Kidney capillary endothelial cell (primary cell): ENCODE measurements around the gene ACOT7.
"Not testable (repeated sequence)": the region's sequence is repeated elsewhere in the genome, so short reads cannot be mapped to it uniquely, and the experiment has no call there.

Experiments
- DNase-seq: peaks from one replicate; pipeline ENCODE4 v3.0.0-alpha.2; 2018; ENCODE audit warnings: low spot score

ACOT7 gene

DNA sequence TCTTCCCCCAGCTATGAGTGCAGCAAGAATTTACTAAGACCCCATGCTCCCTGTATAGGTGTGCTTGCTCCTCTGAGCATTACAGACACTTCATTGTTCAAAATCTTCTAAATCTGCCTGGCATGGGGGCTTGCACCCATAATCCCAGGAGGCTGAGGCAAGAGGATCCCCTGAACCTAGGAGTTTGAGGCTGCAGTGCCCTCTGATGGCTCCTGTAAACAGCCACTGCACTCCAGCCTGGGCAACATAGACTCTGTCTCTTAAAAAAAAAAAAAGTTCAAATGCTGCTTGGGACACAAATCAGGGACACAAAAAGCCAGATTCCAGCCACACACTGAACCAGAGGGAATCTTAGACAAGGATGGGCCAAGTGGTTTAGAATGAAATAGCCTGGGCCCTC is 3.4 kb upstream of the ACOT7 start:
- DNase-seq: no peak

DNA sequence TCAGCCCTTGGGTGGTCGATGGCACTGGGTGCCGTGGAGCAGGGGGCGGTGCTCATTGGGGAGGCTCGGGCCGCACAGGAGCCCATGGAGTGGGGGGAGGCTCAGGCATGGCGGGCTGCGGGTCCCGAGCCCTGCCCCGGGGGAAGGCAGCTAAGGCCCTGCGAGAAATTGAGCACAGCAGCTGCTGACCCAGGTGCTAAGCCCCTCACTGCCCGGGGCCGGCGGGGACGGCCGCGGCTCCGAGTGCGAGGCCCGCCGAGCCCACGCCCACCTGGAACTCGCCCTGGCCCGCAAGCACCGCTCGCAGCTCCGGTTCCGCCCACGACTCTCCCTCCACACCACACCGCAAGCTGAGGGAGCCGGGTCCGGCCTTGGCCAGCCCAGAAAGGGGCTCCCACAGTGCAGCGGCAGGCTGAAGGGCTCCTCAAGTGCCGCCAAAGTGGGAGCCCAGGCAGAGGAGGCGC is 2.2 kb upstream of the ACOT7 start:
- not testable (repeated sequence) for DNase-seq

DNA sequence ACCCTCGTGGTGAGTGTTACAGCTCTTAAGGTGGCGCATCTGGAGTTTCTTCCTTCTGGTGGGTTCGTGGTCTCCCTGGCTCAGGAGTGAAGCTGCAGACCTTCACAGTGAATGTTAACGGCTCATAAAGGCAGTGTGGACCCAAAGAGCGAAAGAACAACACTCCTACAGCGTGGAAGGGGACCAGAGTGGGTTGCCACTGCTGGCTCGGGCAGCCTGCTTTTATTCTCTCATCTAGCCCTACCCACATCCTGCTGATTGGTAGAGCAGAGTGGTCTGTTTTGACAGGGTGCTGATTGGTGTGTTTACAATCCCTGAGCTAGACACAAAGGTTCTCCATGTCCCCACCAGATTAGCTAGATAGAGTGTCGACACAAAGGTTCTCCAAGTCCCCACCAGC is 1.6 kb upstream of the ACOT7 start:
- DNase-seq: not testable (repeated sequence)

DNA sequence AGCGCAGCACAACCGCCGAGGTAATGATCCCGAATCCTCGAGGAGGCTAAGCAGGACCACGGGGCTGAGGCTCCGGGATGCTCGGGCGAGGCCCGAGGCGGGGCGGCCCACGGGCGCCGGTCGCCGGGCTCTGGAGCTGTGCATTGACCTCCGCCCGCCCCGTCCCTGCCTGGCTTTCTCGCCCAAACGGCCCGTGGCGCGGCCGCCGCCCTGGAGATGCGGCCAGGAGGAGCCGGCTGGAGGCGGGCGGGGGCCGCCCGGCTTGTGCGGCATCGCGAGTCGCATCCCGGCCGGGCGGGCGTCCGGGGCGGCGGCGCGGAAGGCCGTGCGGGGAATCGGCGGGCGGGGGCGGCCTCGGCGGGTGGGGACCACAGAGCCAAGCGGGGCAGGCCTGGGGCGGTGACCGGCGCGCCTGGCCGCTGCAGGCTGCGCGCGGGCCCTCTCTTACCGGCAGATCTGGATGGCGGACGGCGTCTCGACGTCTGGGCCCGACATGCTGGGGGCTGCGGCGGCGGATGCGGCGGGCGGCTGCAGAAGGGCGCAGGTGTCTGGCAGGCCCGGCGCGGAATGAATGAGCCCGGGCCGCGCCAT is 663 bp downstream of the ACOT7 start:
- DNase-seq: no peak

DNA sequence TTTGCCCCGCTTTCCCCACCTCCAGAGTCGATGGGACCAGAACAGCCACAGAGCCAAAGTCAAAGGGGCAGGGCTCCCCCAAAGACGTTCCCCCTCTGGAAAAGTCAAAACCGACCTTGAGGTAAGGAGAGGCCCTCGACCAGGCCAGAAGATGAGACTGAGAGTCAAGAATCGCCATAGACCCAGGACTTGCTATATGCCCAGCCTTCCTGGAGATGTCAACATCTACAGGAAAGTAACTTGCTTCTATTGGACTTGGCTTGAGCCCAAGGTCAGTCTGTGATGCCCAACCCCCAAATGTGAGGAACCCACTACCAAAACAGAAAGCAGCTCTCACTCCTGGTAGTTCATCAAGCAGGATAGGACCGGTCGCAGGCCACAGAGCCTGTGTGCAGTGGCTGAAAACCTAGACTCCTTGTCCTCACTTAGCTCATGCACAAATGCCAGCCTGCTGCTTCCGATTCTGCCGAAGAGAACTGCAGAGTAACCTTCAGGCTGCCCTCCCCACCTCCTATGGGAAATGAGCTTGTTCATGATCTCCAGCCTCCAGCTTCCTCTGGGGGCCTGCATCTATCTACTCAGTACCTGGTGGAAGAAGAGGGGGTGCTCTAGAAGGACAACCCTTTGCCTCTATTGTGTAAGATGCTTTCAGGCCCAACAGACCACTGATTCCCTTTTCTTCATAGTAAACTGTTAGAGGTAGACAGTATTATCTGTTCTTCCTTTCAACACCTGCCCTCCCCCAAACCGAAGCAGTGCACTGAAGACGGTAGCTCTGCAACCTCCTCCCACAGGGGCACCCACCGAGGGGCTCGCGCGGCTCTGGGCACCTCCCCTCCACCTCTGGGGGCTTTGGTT is 1.4 kb downstream of the ACOT7 start:
- no peak for DNase-seq

DNA sequence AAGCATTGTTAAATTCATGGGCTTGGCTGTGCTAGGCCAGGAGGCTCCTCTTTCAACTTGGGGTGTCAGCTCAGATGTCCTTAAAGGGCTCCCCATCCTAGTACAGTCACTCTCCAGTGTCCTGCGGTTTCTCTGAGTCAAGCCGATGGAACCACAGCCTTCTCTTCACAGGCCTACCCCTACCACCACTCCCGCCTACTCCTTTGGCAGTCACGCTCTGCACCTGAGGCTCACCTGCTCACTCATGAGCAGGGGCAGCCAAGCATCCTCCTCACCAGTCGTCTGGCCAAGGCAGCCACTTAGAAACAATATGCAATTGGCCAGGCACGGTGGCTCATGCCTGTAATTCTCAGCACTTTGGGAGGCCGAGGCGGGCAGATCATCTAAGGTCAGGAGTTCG is 3.6 kb downstream of the ACOT7 start:
- DNase-seq: no peak

DNA sequence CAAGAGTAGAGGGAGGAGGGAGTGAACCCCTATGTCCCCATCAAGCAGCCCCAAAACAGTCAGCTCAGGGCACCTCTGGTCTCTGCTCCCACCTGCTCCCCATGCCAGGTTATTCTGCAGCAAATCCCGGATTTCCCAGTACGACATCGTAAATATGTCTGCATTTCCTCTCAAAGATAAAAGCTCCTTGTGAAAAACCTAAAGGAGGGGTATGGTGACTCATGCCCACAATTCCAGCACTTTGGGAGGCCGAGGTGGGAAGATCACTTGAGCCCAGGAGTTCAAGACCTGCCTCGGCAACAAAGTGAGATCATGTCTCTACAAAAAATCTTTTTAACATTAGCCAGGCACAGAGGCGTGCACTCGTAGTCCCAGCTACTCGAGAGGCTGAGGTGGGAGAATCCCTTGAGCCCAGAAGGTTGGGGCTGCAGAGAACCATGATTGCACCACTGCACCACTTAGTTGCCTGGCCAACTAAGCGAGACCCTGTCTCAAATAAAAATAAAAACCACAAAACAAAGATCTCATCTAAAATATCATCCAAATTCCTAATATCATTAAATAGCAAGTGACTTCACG is 7.1 kb downstream of the ACOT7 start:
- no peak for DNase-seq

DNA sequence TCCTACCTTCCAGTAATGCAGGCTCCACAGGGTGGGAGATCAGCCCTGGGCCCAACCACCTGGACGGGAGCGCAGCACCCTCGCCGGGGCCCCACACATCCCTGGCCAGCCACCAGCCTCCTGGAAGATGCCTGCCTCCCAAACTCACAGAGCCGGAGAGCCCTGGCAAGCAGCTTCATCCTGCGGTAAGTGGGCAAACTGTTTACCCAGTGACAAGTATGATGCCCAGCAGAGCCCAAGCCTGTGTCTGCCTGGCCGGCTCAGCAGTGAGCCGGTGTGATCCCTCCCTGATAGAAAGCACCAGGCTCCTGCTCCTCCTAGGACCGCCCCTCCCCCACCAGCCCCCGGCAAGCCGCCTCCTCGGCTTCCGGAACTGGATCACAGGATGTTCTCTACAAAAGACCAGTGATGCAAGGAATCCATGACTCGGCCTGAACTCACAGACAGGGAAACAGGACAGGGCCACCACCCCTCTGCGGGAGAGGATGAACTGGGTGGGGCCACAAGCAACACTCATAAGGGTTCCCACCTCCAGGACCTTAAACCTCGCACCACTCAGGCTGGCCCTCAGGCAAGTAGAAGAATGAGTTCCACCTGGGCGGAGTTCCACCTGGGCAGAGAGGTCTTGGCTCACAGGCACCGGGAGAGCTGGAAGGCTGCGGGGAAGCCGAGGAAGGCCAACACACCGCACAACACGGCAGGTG is 7.9 kb downstream of the ACOT7 start:
- peak; percentile 96 for DNase-seq

DNA sequence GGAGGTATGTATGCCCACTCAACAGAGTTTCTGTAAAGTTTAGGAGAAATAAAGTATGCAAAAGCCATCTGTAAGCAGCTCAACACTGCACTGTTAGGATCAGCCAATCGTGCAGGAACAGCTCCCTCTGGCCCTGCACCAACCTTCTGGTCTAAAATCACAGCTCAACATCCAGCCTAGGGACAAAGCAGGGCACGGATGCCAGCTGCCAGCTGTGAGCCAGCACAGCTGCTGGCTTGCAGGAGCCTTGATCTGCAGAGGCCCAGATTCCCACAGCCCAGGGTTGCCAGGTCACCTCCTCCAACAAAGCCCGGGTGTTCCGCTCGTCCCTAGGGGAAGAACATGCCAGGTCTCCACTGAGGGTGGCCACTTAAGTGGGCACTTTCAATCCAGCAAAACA is 8.6 kb downstream of the ACOT7 start:
- DNase-seq: no peak

DNA sequence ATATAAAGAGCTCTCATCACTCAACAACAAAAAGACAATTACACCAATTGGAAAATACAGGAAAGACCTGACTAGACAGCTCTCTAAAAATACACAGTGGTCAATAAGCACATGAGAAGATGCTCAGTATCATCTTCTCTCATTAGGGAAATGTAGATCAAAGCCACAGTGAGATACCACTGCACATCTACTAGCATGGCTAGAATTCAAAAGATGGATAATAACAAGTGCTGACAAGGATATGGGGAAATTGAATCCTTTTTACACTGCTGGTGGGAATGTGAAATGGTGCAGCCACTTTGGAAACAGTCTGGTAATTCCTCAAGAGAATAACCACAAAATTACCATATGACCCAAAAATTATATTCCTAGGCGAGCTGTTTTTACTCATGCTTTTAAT is 9.4 kb downstream of the ACOT7 start:
- DNase-seq: no peak

DNA sequence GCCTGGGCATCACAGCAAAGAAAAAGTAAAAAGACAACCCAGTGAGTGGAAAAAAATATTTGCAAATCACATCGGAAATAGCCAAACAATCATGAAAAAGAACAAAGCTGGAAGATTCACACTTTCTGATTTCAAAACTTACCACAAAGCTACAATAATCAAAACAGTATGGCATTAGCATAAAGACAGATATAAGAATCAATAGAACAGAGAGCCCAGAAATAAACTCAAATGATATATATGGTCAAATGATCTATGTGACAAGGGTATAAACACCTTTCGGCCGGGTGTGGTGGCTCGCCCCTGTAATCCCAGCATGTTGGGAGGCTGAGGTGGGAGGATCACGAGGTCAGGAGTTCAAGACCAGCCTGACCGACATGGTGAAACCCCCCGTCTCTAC is 13.5 kb downstream of the ACOT7 start:
- no peak for DNase-seq

DNA sequence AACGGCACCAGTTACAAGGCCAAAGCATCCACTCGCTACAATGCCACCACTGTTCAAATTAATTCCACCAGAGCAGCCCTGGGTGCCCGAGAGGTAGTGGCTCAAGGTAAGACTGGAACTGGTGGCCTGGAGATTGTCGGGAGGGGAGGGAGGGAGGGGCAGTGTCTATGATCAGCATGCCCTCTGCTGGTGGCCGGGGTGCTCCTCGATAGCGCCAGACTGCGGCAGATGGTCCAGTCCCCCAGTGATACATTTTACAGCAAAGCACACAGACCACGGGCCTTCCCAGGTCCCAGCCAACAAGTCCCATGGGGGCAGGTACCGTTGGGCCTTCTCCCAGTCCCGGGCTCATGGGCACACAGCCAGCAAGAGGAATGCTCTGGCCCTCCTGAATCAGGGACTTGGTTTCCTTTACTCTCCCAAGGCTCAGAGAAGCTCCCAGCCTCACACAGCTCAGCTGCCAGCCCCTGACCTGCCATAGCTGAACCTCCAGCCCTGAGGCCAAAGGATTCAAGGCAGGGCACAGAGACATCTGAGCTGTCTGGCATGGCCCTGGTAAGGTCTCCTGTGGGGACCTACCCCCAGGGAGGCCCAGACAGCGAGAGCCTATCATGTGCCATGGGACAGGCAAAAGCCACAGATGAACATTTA is 15.3 kb downstream of the ACOT7 start:
- no peak for DNase-seq

DNA sequence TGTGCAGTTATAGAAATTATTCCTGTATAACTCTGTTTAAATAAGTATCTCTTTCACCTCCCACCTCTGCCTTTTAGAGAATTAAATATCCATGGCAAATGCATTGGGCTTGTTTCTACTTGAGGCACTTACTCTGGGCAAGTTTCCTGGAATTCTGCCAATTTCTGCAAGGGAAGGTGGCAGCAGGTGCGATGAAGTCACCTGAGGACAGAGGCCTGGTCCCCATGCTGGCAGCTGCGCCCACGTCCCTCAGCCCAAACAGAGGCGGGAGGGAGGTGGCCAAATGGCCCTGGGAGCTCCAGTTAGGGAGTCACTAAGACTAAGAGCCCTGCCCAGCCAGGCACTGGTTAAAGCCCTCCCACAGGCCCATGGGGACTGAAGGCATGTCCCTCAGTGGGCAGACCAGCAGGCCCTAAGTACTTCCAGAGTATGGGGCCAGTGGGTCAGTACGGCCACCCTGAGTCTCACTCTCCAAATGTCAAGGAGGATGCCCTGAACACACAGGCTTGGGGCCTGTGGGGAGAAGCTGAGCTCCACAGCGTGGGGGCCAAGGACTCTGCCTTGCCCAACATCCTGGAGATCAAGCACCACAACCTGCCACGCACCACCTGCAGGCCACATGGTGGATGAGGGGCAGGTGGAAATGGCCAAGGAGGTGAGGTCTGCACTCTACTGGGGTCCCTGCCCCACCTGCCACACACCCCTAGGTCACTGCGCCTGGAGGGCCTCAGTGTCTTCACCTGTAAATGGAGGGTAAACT is 19.4 kb downstream of the ACOT7 start:
- no peak for DNase-seq

DNA sequence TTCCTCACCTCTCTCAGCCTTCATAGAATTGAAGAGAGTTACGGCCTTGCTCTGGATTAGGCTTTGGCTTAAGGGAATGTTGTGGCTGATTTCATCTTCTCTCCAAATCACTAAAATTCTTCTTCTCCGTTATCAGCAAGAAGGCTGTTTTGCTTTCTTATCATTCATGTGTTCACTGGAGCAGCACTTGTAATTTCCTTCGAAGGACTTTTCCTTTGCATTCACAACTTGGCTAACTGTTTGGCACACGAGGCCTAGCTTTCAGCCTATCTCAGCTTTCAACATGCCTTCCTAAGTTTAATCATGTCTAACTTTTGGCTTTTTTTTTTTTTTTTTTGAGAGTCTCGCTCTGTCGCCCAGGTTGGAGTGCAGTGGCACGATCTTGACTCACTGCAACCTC is 21.3 kb downstream of the ACOT7 start:
- not testable (repeated sequence) for DNase-seq

DNA sequence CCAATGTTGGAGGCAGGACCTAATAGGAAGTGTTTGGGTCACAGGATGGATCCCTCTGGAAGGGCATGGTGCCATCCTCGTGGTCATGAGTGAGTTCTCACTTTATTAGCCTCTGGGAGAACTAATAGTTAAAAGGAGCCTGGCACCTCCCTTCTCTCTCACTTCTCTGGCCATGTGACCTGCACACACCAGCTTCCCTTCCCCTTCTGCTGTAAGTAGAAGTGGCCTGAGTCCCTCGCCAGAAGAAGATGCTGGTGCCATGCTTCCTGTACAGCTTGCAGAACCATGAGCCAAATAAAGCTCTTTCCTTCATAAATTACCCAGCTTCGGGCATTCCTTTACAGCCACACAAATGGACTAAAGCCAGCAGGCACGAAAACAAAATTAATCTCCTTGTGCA is 23.6 kb downstream of the ACOT7 start:
- no peak for DNase-seq

DNA sequence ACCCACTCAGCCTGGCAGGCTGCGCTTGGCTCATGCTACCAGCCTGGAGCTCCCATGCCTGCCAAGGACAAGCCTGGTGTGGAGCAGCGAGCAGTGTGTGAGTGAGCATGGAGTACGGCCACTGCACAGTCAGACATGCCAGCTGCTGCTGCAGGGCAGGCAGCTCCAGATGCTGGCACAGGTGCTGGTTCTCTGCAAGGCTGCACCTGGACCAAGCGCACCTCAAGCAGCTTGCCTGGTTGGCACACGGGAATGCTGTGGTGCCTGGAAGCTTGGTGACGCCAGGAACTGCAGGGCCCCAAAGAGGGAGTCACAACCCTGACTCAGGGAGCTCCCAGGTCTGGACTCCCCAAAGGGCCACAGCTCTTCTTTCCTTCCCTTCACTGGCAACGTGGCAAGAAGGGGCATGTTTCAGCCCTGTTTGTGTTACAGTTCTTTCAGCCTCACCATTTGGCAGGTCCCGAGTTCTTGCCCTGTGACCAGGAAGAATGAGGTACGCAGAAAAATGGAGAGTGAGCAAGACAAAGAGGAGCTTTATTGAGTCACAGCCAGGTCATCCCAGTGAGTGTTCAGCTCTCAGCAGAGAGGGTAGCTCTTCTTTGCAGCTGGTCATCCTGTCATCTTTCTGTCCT is 26.1 kb downstream of the ACOT7 start:
- no peak for DNase-seq

DNA sequence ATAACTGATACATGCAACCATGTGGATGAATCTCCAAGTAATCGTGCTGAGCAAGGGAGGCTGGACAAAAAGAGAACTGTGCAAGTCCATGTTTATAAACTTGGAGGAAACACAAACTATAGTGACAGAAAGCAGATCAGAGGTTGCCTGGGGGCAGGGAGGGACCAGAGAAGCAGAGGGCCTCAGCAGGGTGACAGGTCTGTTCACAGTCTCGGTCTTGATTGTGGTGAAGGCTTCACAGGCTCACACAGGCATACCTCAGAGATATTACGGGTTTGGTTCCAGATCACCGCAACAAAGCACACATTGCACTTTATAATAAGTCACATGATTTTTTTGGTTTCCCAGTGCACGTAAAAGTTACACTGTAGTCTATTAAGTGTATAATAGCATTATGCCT is 28.5 kb downstream of the ACOT7 start:
- DNase-seq: no peak

DNA sequence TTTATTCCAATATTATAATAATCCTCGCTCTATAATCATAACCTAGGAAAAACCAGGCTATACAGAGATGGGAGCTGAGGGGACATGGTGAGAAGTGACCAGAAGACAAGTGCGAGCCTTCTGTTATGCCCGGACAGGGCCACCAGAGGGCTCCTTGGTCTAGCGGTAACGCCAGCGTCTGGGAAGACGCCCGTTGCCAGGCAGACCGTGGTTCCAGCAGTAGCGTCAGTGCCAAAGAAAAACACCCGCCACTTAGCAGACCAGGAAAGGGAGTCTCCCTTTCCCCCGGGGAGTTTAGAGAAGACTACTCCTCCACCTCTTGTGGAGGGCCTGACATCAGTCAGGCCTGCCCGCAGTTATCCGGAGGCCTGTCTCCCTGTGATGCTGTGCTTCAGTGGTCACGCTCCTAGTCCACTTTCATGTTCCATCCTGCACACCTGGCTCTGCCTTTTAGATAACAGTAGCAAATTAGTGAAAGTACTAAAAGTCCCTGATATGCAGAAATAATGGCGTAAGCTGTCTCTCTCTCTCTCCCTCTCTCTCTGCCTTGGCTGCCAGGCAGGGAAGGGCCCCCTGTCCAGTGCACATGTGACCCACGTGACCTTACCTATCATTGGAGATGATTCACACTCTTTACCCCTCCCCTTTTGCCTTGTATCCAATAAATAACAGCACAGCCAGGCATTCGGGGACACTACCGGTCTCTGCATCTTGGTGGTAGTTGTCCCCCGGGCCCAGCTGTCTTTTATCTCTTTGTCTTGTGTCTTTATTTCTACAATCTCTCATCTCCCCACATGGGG is 30.3 kb downstream of the ACOT7 start:
- DNase-seq: not testable (repeated sequence)

DNA sequence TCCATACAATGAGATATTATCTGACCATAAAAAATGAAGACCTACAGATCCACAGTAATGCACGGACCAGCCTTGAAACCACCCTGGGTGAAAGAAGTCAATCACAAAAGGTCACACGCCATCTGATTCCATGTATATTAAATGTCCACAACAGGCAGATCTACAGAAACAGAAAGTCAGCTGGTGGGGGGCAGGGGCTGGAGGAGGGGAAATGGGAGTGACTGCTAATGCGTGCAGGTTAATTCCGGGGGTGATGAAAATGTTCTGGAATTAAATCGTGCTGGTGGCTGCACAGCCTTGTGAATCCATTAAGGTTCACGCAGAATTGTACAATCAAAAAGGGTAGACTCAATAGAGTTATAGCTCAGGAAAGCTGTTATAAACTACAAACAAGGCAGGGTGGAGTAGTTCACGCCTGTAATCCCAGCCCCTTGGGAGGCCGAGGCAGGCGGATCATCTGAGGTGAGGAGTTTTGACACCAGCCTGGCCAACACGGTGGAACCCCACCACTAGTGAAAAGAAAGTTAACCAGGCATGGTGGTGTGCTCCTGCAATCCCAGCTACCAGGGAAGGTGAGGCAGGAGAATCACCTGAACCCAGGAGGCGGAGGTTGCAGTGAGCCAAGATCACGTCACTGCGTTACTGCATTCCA is 32.3 kb downstream of the ACOT7 start:
- DNase-seq: no peak
